ENCODE results near the gene NUDT16L1.
A peak's percentile ranks its signal among the peaks of the same experiment; 100 is the strongest.

NUDT16L1 gene

GRCh38 chr16:4693296-4693955 is at the start of gene NUDT16L1:
NUDT16L1 (plus strand) TSS chr16:4693562; CDS start chr16:4693727, 165 bp downstream.
- DNase-seq (ENCODE audit: low read depth in 1 of 2, low spot score in 1 of 2) = peak; percentile 97

GRCh38 chr16:4646773-4647643 is 46.4 kb upstream of the NUDT16L1 start:
- DNase-seq (ENCODE audit: low read depth in 1 of 2, low spot score in 1 of 2) = no peak

GRCh38 chr16:4647644-4647980 is 45.8 kb upstream of the NUDT16L1 start:
- no peak for DNase-seq (ENCODE audit: low read depth in 1 of 2, low spot score in 1 of 2)

GRCh38 chr16:4648917-4649316 is 44.4 kb upstream of the NUDT16L1 start:
- DNase-seq (ENCODE audit: low read depth in 1 of 2, low spot score in 1 of 2) = no peak

- no peak for DNase-seq (ENCODE audit: low read depth in 1 of 2, low spot score in 1 of 2)
These were observed 43.5 kb upstream of the NUDT16L1 start for GRCh38 chr16:4649744-4650442.

- DNase-seq (ENCODE audit: low read depth in 1 of 2, low spot score in 1 of 2) = peak; percentile 55 to 61
These were observed 42.8 kb upstream of the NUDT16L1 start for GRCh38 chr16:4650443-4651074.

- DNase-seq (ENCODE audit: low read depth in 1 of 2, low spot score in 1 of 2) = no peak
These were observed 41.5 kb upstream of the NUDT16L1 start for GRCh38 chr16:4651827-4652226.

- no peak for DNase-seq (ENCODE audit: low read depth in 1 of 2, low spot score in 1 of 2)
These were observed 40.8 kb upstream of the NUDT16L1 start for GRCh38 chr16:4652561-4652960.

- DNase-seq (ENCODE audit: low read depth in 1 of 2, low spot score in 1 of 2) = no peak
These were observed 39.1 kb upstream of the NUDT16L1 start for GRCh38 chr16:4654011-4654963.

- DNase-seq (ENCODE audit: low read depth in 1 of 2, low spot score in 1 of 2) = no peak
These were observed 38.3 kb upstream of the NUDT16L1 start for GRCh38 chr16:4654964-4655590.

GRCh38 chr16:4655801-4656200 is 37.6 kb upstream of the NUDT16L1 start:
- no peak for DNase-seq (ENCODE audit: low read depth in 1 of 2, low spot score in 1 of 2)

GRCh38 chr16:4656221-4656620 is 37.1 kb upstream of the NUDT16L1 start:
- no peak for DNase-seq (ENCODE audit: low read depth in 1 of 2, low spot score in 1 of 2)

- no peak for DNase-seq (ENCODE audit: low read depth in 1 of 2, low spot score in 1 of 2)
These were observed 36.4 kb upstream of the NUDT16L1 start for GRCh38 chr16:4656695-4657686.

- no peak for DNase-seq (ENCODE audit: low read depth in 1 of 2, low spot score in 1 of 2)
These were observed 33.7 kb upstream of the NUDT16L1 start for GRCh38 chr16:4659363-4660353.

GRCh38 chr16:4660454-4661007 is 32.8 kb upstream of the NUDT16L1 start:
- DNase-seq (ENCODE audit: low read depth in 1 of 2, low spot score in 1 of 2) = peak in 1 of 2 donors; percentile 50

- DNase-seq (ENCODE audit: low read depth in 1 of 2, low spot score in 1 of 2) = no peak
These were observed 31.7 kb upstream of the NUDT16L1 start for GRCh38 chr16:4661661-4662060.

GRCh38 chr16:4663465-4663776 is 29.9 kb upstream of the NUDT16L1 start:
- no peak for DNase-seq (ENCODE audit: low read depth in 1 of 2, low spot score in 1 of 2)

All from stimulated activated CD4-positive, alpha-beta T cell treated with anti-CD3 and anti-CD28 coated beads, Interleukin-15, amount 100 ng/mL, for 1 hour (primary cell).